ENCODE measurements around the gene MUC4.

Gene MUC4

GRCh38 chr3:195753581-195753980 lies 58.1 kb downstream of the MUC4 start:
- no peak for TF ChIP-seq EZH2 (IDR thresholded peaks at IDR 0.05; ENCODE audit: borderline replicate concordance, low read length)
- no peaks in the 10 kb centered on the region for H3K9me2 ChIP-seq (ENCODE audit: low read depth, low read length)
- H3K4me1 ChIP-seq (ENCODE audit: insufficient read depth, low read length, severe bottlenecking), result no peaks in the 10 kb centered on the region
- no peak overlapping the region for H3K4me3 ChIP-seq (ENCODE audit: low read depth, low read length, poor library complexity, severe bottlenecking)
- H3K79me2 ChIP-seq (ENCODE audit: insufficient read depth, low read length), result no peaks in the 10 kb centered on the region
- no peaks in the 10 kb centered on the region for H3F3A ChIP-seq (ENCODE audit: insufficient read depth, low read length)
- H3K27me3 ChIP-seq (ENCODE audit: insufficient read depth, low read length), result peaks cover 10% of the 10 kb centered on the region; the same call in 1 of the 2 replicates
- no peaks in the 10 kb centered on the region for H3K9me3 ChIP-seq (ENCODE audit: low read length)
- H3K36me3 ChIP-seq (ENCODE audit: insufficient read depth, low read length), result no peaks in the 10 kb centered on the region
- H3K9ac ChIP-seq (ENCODE audit: low read length), result no peak overlapping the region
- H3K4me2 ChIP-seq (ENCODE audit: low read length), result no peak overlapping the region
- no peak overlapping the region for H2AFZ ChIP-seq (ENCODE audit: low read length)
- H4K20me1 ChIP-seq (ENCODE audit: insufficient read depth, low read length), result no peaks in the 10 kb centered on the region
- no peak overlapping the region for H3K27ac ChIP-seq (ENCODE audit: low read depth, low read length, poor library complexity, severe bottlenecking)

GRCh38 chr3:195752546-195753331 lies 59.0 kb downstream of the MUC4 start:
- Histone ChIP-seq H3K79me2 (ENCODE audit: insufficient read depth, low read length) (no peaks in the 10 kb centered on the region), H3K36me3 (ENCODE audit: insufficient read depth, low read length) (no peaks in the 10 kb centered on the region), H3K27ac (ENCODE audit: low read depth, low read length, poor library complexity, severe bottlenecking) (no peak overlapping the region), H3F3A (ENCODE audit: insufficient read depth, low read length) (no peaks in the 10 kb centered on the region), H4K20me1 (ENCODE audit: insufficient read depth, low read length) (no peaks in the 10 kb centered on the region), H3K4me2 (ENCODE audit: low read length) (no peak overlapping the region), H3K27me3 (ENCODE audit: insufficient read depth, low read length) (peaks cover 10% of the 10 kb centered on the region; the same call in 1 of the 2 replicates), H2AFZ (ENCODE audit: low read length) (no peak overlapping the region), H3K9ac (ENCODE audit: low read length) (no peak overlapping the region), H3K9me2 (ENCODE audit: low read depth, low read length) (no peaks in the 10 kb centered on the region), H3K9me3 (ENCODE audit: low read length) (no peaks in the 10 kb centered on the region), H3K4me3 (ENCODE audit: low read depth, low read length, poor library complexity, severe bottlenecking) (no peak overlapping the region), H3K4me1 (ENCODE audit: insufficient read depth, low read length, severe bottlenecking) (peaks cover 4% of the 10 kb centered on the region)
- TF ChIP-seq EZH2 (IDR thresholded peaks at IDR 0.05; ENCODE audit: borderline replicate concordance, low read length) (no peak), CTCF (IDR thresholded peaks at IDR 0.05; ENCODE audit: low read length) (no peak)

- Histone ChIP-seq H2AFZ (ENCODE audit: low read length) (no peak overlapping the region), H3F3A (ENCODE audit: insufficient read depth, low read length) (no peaks in the 10 kb centered on the region), H3K79me2 (ENCODE audit: insufficient read depth, low read length) (no peaks in the 10 kb centered on the region), H3K36me3 (ENCODE audit: insufficient read depth, low read length) (no peaks in the 10 kb centered on the region; the same call in 1 of the 2 replicates), H3K9me3 (ENCODE audit: low read length) (no peaks in the 10 kb centered on the region), H3K4me1 (ENCODE audit: insufficient read depth, low read length, severe bottlenecking) (peaks cover 4% of the 10 kb centered on the region), H3K9me2 (ENCODE audit: low read depth, low read length) (no peaks in the 10 kb centered on the region), H3K27ac (ENCODE audit: low read depth, low read length, poor library complexity, severe bottlenecking) (no peak overlapping the region), H3K9ac (ENCODE audit: low read length) (no peak overlapping the region), H3K4me2 (ENCODE audit: low read length) (no peak overlapping the region), H4K20me1 (ENCODE audit: insufficient read depth, low read length) (no peaks in the 10 kb centered on the region), H3K4me3 (ENCODE audit: low read depth, low read length, poor library complexity, severe bottlenecking) (no peak overlapping the region), H3K27me3 (ENCODE audit: insufficient read depth, low read length) (peaks cover 10% of the 10 kb centered on the region; the same call in 1 of the 2 replicates)
- TF ChIP-seq EZH2 (IDR thresholded peaks at IDR 0.05; ENCODE audit: borderline replicate concordance, low read length) (no peak), CTCF (IDR thresholded peaks at IDR 0.05; ENCODE audit: low read length) (no peak)
Measured at GRCh38 chr3:195752066-195752465, 59.7 kb downstream of the MUC4 start.

Measured in OCI-LY1 (cell line).